ENCODE data around the gene NFIC. TPM values are rescaled to one million over a fixed set of nuclear protein-coding genes. Genes with fewer than 3 reads are reported as not detected.

Gene NFIC
- total RNA-seq, 6 experiments from 2014 or later = 94.6 to 168 (median 120) TPM

DNA sequence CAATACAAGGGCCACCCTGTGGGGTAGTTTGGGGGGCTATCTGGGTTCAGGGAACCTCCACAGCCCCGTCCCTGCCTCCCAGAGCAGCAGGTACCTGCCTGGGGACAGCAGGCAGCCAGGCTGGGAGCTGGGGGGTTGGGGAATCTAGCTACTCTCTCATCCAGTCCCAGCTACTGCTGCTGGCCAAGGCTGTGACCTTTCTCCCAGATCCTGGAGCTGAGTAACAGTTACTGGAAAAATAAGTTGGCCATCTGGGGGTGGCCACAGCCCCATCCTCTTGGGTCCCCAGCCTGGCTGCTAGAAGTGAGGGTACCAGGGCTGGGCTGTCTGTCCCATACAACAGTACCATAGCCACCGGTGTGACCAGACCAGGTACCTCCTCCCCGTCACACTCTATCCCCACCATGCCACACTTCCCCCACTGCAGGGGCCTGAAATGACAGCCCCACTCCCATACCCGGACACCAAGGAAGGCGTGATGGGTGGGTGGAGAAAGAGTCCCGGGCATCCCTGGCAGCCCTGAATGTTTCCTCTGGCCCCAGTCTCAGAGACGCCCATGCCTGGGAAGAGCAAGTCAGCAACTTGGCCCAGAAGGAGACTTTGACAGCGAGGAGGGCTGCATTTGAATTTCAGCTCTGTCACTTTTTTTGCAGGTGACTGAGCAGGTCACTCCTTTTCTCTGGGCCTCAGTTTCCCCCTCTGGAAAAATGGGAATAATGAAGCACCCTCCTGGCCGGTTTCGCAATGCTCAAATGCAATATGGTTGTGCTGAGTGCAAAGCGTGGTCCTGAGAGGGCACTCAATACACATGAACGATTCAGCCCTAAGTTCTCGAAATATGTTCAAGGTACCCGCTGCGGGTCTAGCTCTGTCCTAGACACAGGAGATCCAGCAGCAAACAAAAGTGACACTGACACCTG is 30.7 kb upstream of the NFIC start:
- peak; percentile 59 to 67 (median 63) for ATAC-seq
- H3K4me1 ChIP-seq = peaks cover 0 to 48% (median 27%) of the 10 kb centered on the region in 4 donors

DNA sequence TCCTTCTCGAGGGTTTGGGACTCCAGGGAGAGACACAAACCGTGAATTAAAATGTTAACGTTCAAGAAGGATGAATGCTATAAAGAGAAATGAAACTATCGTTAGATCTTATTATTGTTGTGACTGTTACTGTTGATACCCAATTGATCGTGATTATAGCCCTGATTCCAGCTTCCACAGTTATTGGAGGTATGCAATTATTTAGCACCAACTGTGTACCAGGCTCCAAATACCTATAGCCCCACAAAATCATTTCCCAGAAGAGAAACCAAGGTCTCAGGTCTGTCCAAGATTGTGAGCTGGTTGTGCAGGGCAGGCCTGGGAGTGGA is 30.1 kb upstream of the NFIC start:
- WGBS (ENCODE audit: insufficient coverage, low coverage, low lambda C conversion rate, missing lambda C conversion rate) = 21% methylated on average over 5 of the region's 5 CpGs

More for the DNA sequence above, 30.7 kb upstream of the NFIC start:
- no peaks in the 10 kb centered on the region for H3K27me3 ChIP-seq
- no peak overlapping the region for H3K4me3 ChIP-seq
- WGBS (ENCODE audit: insufficient coverage, low coverage, low lambda C conversion rate, missing lambda C conversion rate) = 28% methylated on average over 9 of the region's 15 CpGs
- H3K9me3 ChIP-seq = no peaks in the 10 kb centered on the region
- peak; percentile 82 to 88 (median 86) for DNase-seq
- TF ChIP-seq POLR2A (IDR thresholded peaks at IDR 0.05) = peak; percentile 52
- TF ChIP-seq, protein P1, sequence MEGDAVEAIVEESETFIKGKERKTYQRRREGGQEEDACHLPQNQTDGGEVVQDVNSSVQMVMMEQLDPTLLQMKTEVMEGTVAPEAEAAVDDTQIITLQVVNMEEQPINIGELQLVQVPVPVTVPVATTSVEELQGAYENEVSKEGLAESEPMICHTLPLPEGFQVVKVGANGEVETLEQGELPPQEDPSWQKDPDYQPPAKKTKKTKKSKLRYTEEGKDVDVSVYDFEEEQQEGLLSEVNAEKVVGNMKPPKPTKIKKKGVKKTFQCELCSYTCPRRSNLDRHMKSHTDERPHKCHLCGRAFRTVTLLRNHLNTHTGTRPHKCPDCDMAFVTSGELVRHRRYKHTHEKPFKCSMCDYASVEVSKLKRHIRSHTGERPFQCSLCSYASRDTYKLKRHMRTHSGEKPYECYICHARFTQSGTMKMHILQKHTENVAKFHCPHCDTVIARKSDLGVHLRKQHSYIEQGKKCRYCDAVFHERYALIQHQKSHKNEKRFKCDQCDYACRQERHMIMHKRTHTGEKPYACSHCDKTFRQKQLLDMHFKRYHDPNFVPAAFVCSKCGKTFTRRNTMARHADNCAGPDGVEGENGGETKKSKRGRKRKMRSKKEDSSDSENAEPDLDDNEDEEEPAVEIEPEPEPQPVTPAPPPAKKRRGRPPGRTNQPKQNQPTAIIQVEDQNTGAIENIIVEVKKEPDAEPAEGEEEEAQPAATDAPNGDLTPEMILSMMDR (IDR thresholded peaks at IDR 0.05) = no peak
- H3K27ac ChIP-seq = peak overlapping the region; percentile 76 to 87 (median 80)
- intact Hi-C loops (cut with DNase I) = no loop called here
- H3K36me3 ChIP-seq = no peaks in the 10 kb centered on the region

DNA sequence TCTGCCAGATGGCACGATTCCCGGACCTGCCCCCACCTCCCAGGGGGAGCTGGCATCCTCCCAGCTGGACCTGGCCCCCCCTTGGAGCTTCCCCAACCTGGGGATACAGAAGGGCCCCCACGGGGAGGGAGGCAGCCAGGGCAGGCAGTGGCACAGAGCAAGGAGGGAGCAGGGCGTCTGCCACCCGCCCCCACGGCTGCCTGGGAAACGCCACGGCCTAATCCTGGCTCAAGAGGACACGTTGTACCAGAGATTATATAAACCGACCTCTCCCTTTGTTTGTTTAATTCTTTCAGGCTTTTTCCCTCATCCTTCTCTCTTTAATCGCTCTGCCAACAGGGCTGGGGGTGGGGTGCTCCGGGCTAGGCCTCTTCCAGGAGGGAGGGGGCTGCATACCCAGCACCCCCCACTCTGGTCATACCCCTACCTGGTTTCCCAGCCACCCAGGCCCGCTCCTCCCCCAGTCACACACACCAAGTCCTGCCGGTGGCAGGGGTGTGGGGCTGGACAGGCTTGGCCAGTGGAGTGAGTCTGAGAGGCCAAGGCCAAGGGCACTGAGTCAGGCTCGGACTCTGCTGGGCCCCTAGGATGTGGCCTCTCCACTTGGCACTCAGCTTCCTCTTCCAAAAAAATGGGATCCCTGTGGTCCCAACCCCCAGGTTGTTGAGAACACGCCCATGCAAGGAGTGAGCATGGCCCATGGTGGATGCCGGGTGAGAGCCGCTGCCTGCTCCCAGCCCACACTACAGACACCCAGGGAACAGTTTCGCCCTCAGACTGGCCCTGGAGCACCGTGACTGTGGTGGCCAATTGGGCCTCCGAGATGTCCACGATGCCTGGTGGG is 29.5 kb upstream of the NFIC start:
- ATAC-seq (peak; percentile 75 to 84 (median 80)), DNase-seq (peak; percentile 90 to 97 (median 95))
- WGBS (ENCODE audit: insufficient coverage, low coverage, low lambda C conversion rate, missing lambda C conversion rate) = 7% methylated on average over 3 of the region's 22 CpGs
- TF ChIP-seq, protein P1 (IDR thresholded peaks at IDR 0.05) = no peak
- peak; percentile 48 for TF ChIP-seq POLR2A (IDR thresholded peaks at IDR 0.05)
- intact Hi-C loops (cut with DNase I) = no loop called here
- Histone ChIP-seq H3K9me3 (no peaks in the 10 kb centered on the region), H3K27ac (peak overlapping the region; percentile 76 to 87 (median 80)), H3K4me1 (peaks cover 0 to 48% (median 27%) of the 10 kb centered on the region in 4 donors), H3K36me3 (no peaks in the 10 kb centered on the region), H3K27me3 (no peaks in the 10 kb centered on the region), H3K4me3 (no peak overlapping the region)

More for the DNA sequence above, 30.1 kb upstream of the NFIC start:
- Histone ChIP-seq H3K27ac (peak overlapping the region; percentile 76 to 87 (median 80)), H3K9me3 (no peaks in the 10 kb centered on the region), H3K4me3 (no peak overlapping the region), H3K4me1 (peaks cover 0 to 48% (median 27%) of the 10 kb centered on the region in 4 donors), H3K27me3 (no peaks in the 10 kb centered on the region), H3K36me3 (no peaks in the 10 kb centered on the region)
- TF ChIP-seq, protein P1 (IDR thresholded peaks at IDR 0.05) = no peak
- no peak for TF ChIP-seq POLR2A (IDR thresholded peaks at IDR 0.05)
- ATAC-seq (peak in 1 of 4 donors; percentile 52), DNase-seq (no peak)
- intact Hi-C loops (cut with DNase I) = no loop called here

DNA sequence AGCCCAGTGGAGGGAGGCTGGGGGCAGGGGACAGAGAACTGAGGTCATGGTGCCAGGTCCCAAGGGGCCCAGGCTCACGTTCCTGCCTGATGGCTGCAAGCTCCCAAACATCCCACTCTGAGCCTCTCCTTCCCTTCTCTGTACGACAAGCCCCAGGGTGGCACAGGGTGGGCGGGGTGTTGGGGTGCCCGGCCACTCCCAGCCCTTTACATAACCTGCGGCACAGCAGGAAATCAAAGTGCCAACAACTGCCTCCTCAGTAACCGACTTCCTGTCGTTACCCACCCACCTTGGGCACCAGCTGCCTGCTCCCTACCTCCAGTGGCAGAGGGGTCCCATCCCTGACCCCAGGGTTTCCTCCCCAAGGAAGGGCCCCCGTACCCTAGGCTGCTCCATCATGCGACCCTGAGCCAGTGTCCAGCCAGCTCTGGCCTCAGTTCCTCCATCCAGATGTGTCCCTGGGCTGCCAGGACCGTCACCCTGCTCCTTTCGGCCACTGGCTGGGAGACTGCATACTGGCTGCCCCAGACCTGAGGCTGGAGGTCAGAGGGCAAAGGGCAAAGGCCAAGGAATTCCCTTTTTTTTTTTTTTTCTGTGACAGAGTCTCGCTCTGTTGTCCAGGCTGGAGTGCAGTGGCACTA is 27.7 kb upstream of the NFIC start:
- peak overlapping the region; percentile 29 to 87 (median 69) for H3K27ac ChIP-seq
- DNase-seq (peak; percentile 57 to 82 (median 70)), ATAC-seq (peak; percentile 8 to 53 (median 30))
- H3K27me3 ChIP-seq = no peaks in the 10 kb centered on the region
- H3K9me3 ChIP-seq = no peaks in the 10 kb centered on the region
- peak overlapping the region in 1 of 3 donors; percentile 14 for H3K4me3 ChIP-seq
- H3K4me1 ChIP-seq = peaks cover 0 to 61% (median 33%) of the 10 kb centered on the region in 4 donors
- no peaks in the 10 kb centered on the region for H3K36me3 ChIP-seq
- 35% methylated on average over 2 of the region's 12 CpGs for WGBS (ENCODE audit: insufficient coverage, low coverage, low lambda C conversion rate, missing lambda C conversion rate)
- TF ChIP-seq, protein P1 (IDR thresholded peaks at IDR 0.05) = no peak
- TF ChIP-seq POLR2A (IDR thresholded peaks at IDR 0.05) = peak; percentile 75
- intact Hi-C loops (cut with DNase I) = no loop called here

Measured in right lobe of liver (tissue), 6 donors.